ENCODE results near the gene DDAH1. TPM values are rescaled to one million over a fixed set of nuclear protein-coding genes. Genes with fewer than 3 reads are reported as not detected.

The DDAH1 gene
- total RNA-seq, 1 donor from 2014 or later = 8.3 TPM

DNA sequence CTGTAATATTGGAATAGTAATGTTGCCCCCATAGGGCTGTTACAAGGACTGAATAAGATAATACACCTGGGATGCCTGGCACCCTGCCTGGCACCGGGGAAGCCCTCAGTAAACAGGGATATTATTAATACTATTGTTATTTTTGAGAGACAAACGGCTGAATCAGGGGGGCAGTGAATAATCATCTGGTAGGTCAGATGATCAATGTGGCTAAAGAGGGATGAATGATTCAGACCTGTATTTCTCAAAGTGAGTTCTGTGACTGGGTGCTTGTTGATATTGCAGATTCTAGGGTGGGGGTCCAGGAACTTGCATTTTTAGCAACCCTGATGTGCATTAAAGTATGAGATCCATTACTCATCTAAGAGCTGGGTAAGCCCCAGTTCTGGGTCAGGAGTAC, 142.3 kb downstream of the DDAH1 start:
- DNase-seq (ENCODE audit: missing footprints) (no peak), ATAC-seq (no peak)
- intact Hi-C loops (cut with DNase I) = no loop called here

GRCh38 chr1:85321237-85321964, 143.6 kb downstream of the DDAH1 start:
- no peak for DNase-seq (ENCODE audit: missing footprints)
- intact Hi-C loops (cut with DNase I) = no loop called here
- ATAC-seq = no peak

DNA sequence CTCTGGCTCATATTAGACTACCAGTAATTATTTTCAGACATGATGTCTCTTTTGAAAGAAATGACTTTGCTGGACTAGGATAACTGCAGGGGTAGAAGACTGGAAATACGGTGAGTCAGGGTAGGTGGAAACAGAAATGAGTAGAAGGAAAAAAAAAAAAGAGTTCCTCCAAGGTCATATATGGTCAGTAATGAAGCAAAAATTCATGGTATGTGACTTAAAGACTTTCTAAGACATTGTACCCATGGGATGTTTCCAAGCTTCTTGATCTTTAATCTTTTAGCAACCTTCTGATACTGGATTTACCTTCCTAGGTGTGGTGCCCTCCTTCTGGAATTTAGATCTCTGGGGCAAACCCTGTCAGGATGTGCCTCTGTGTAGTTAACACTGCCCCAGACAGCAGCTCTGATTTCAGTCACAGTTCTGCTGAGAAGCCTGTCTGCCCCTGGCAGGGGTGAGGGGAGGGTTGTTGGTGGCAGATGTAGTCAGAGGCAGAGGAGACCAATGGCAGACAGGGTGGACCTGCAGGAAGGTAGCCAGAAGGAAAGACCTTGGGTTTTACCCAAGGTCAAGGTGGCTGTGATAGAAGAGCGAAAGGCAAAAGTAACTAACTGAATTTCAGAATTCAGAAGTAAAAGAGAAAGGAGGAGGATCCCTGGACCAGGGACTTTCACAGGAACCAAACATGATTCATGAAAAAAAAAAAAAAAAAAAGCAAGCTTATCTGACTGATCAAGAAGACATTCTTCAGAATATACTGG, 144.4 kb downstream of the DDAH1 start:
- ATAC-seq (no peak), DNase-seq (ENCODE audit: missing footprints) (no peak)
- intact Hi-C loops (cut with DNase I) = no loop called here

GRCh38 chr1:85319931-85320330, 145.0 kb downstream of the DDAH1 start:
- DNase-seq (ENCODE audit: missing footprints) = no peak
- intact Hi-C loops (cut with DNase I) = loop anchor here (2.0 kb wide), 1 partner anchor 21 kb away; no protein-coding TSS in a partner anchor
- no peak for ATAC-seq

DNA sequence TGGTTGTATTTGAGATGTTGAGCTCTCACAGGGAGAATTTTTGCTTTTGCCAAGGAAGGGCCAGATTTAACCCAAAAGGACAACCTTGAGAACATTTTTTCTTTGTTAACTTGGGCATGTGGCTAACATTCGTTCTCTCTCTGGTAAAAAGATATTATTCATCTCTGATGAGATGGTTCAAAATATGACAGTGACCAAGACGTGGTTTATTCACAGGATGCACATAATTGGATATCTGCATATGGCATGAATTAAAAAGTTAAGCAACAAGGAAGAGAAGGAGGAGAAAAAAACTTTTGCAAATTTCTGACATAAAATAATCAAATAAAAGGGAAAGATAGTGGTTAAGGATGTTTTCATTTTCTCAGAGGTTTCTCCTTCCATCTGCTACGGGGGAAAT, 145.5 kb downstream of the DDAH1 start:
- no peak for ATAC-seq
- DNase-seq (ENCODE audit: missing footprints) = no peak
- intact Hi-C loops (cut with DNase I) = loop anchor here (2.0 kb wide), 1 partner anchor 21 kb away; no protein-coding TSS in a partner anchor

DNA sequence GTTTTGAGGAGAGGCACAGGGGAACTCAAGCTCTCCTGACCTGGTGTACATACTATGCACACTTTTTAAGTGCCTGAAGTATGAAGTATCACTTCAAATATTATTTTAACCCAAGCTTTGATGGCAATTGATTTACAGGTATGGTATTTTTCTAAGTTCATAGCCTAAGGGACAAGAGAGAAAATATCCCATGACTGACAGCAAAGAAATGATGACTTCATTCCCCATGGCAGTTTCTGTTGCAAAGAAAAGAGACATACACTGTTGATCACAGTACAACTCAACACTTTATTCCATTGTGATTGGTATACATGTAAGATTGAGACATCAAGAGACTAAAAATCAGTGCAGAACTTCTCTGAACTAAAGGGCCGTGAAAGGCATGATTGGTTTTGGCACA, 146.7 kb downstream of the DDAH1 start:
- ATAC-seq (no peak), DNase-seq (ENCODE audit: missing footprints) (no peak)
- intact Hi-C loops (cut with DNase I) = loop anchor here (2.0 kb wide), 1 partner anchor 23 kb away; no protein-coding TSS in a partner anchor

- intact Hi-C loops (cut with DNase I) = no loop called here
- DNase-seq (ENCODE audit: missing footprints) (no peak), ATAC-seq (no peak)
Measured at GRCh38 chr1:85317560-85317959, 147.4 kb downstream of the DDAH1 start.

DNA sequence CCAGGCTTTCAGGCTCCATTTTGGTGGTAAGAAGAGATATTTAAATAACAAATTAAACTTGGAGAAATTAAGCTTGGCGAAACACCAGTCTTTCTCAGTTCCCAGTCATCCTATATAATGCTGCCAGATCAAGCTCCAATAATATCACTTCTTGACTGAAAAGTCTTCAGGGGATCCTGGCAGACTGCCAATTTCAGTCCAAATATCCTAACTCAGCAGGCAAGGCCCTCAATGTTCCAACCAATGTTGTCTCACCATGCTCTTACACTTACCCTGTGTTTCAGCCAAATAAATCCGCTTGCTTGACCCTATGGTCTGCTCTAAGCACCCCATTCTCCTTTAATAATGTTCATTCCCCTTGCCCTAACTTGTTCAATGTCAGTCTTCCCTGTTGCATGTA, 148.6 kb downstream of the DDAH1 start:
- ATAC-seq (no peak), DNase-seq (ENCODE audit: missing footprints) (no peak)
- intact Hi-C loops (cut with DNase I) = no loop called here

DNA sequence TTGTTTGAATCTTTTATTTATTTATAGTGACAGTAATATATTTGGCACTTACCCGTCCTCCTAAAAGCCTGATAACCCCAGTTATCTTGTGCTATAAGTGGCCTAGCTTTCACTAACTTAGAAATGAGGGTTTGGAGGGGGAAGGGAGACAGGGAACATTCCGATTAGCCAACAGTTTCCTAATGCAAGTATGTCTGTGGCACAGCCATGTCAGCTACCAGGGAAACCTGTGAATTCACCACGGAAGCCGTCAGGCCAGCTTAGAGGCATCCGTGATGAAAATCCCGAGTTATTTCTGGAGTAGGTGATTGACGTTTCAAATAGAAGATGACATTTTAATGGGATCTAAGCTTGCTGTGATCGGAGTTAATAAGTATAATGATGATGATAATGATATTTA, 149.2 kb downstream of the DDAH1 start:
- DNase-seq (ENCODE audit: missing footprints) (no peak), ATAC-seq (peak; percentile 80)
- intact Hi-C loops (cut with DNase I) = no loop called here

DNA sequence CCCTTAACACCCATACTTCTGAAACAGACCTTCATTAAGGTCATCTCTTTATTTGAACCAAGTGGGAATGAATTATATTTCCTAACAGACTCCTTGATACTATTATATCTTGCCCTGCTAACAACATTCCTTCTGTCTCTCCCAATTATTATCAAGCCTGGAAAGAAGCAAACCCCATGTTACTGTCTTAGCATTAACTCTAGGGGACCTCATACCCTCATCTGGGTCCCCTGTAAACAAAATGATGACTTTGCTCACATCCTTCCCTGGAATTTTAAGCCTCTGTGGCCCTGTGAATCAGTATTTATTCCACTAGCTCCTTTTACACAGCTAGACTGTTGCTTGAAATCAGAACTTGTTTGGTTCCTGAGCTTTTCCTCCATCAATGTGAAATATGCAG, 150.2 kb downstream of the DDAH1 start:
- no peak for ATAC-seq
- intact Hi-C loops (cut with DNase I) = no loop called here
- no peak for DNase-seq (ENCODE audit: missing footprints)

DNA sequence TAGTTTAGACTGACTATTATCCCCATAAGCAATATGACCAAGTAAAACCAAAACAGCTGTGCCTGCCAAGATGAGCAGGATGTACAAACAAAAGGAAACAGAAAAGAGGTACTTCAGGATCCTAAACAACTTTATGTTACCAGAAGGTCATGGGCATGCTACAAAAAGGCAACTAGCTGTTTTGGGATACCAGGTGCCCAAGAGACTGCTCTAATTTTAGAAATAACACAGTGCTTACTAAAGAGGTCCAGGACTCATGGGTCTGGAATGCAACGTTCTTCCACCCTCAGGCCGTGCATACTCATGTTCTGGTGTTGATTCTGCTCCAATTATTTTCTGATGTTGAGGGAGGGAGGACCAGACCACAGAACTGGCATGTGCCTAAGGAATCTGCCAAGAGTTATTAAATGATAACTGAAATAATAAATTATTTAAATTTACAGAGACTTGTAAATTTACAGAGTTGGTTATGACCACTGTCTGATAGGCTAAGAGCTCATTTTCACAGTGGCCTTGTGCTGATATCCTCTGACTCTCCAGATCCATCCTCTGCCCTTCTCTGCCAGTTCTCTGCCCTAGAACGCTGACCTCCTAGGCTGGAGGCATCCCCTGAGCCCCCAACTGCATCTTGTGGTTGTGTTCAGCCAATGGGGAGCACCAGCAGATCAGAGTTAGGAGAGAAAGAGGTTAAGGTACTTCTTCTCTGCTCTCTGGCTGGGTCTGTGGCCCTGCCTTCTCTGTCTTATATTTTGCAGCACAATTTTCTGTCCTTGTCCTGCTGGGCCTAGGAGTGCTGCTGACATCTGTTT, 150.9 kb downstream of the DDAH1 start:
- ATAC-seq (peak; percentile 92), DNase-seq (ENCODE audit: missing footprints) (no peak)
- intact Hi-C loops (cut with DNase I) = no loop called here

- no peak for DNase-seq (ENCODE audit: missing footprints)
- intact Hi-C loops (cut with DNase I) = no loop called here
- no peak for ATAC-seq
Measured at GRCh38 chr1:85311818-85312217, 153.1 kb downstream of the DDAH1 start.

DNA sequence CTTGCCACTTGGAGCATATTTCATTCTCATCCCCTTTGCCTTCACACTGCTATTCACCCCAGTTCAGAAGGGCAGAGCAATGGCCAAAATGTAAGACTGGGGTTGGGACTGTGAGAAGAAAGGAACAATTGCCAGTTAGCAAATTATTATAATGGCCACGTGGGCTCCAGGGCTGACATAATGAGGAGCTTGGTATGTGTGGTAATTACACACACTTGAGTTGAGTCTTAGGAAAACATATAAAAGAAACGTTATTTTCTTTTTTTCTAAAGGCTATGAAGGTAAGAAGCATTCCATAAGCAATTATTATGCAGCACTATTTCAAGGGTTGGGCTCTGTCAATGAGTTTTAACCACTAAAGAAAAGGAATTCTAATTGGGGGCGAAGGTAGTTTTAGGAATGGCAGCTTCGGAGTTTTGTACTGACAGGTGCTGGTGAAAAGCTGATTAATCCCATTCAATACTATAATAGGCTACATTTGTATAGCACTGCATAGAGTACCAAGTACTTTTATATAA, 156.1 kb downstream of the DDAH1 start:
- no peak for DNase-seq (ENCODE audit: missing footprints)
- intact Hi-C loops (cut with DNase I) = loop anchor here (1.0 to 2.0 kb wide), 4 partner anchors 89 to 384 kb away; partner anchors contain the start of gene CCN1
- ATAC-seq = no peak

DNA sequence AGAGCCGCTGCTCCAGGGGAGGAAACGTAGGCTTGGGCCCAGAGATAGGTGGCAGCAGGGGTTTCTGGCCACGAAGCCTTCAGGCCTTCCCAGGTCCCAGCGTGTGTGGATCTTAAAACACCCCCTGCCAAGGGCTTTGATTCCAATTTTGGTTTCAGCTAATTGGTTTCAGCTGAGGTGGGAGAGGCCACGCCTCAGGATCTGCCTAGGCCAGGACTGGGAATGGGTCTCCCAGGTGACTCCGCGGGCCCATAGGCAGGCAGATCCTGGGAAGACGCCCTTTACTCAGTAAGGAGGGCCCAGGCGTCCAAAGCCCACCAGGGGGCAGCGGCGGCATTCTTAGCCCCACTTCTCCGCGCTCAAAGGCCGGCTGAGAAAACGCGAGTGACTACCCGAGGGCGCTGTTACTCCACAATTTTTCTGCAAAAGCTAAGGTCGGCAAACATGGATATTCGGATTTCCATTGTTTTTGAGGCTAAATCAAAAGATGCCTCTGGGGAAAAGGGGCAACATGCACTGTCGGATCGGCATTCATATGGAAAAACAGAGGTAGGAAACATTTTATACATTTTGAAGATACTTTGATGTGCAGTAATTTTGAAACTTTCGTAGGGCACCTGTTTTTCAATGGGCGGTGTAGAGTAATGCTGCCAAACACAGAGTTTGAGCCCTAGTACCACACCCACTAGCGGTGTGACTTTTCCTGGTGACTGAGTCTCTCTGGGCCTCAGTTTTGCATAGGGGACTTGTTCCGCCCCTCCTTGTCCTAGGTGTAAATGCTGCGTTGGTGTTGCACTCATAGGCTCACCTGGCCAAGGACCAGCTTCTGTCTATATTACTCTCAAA, 156.7 kb downstream of the DDAH1 start:
- intact Hi-C loops (cut with DNase I) = loop anchor here (1.0 to 2.0 kb wide), 4 partner anchors 90 to 385 kb away; partner anchors contain the start of gene CCN1
- DNase-seq (ENCODE audit: missing footprints) = peak; percentile 88
- peak; percentile 98 for ATAC-seq

- no peak for DNase-seq (ENCODE audit: missing footprints)
- ATAC-seq = no peak
- intact Hi-C loops (cut with DNase I) = no loop called here
Measured at GRCh38 chr1:85306236-85306635, 158.7 kb downstream of the DDAH1 start.

- intact Hi-C loops (cut with DNase I) = no loop called here
- DNase-seq (ENCODE audit: missing footprints) (no peak), ATAC-seq (no peak)
Measured at GRCh38 chr1:85303440-85304162, 161.4 kb downstream of the DDAH1 start.

GRCh38 chr1:85300140-85300539, 164.8 kb downstream of the DDAH1 start:
- no peak for DNase-seq (ENCODE audit: missing footprints)
- intact Hi-C loops (cut with DNase I) = no loop called here
- no peak for ATAC-seq
